Small intestine (tissue), 7 donors: ENCODE measurements around the gene SAE1. TPM values are rescaled to one million over a fixed set of nuclear protein-coding genes. Genes with fewer than 3 reads are reported as not detected.

ENCODE experiments used
- DNase-seq, 2 donors: peaks; one replicate each; pipeline versions ENCODE4 v3.0.0 to v3.0.0-alpha.2; 2013
- FAIRE-seq: peaks from 2 replicates; lab custom pipeline; 2012; peaks lifted over from hg19 to GRCh38; lab: Jason Lieb, UNC
- H3K27ac ChIP-seq, 3 donors: one replicate each; pipeline ENCODE4 v1.5.1; 2013; ENCODE audit warnings: low read length in 2 of 3, mild to moderate bottlenecking in 2 of 3, control low read depth in 1 of 3, inconsistent platforms in 1 of 3, low read depth in 1 of 3, moderate library complexity in 1 of 3
- H3K27me3 ChIP-seq, 3 donors: one replicate each; pipeline ENCODE4 v1.6.1; 2013; ENCODE audit warnings: low read length in 3 of 3, inconsistent platforms in 1 of 3; ENCODE audit not compliant: control insufficient read depth in 3 of 3, insufficient read depth in 3 of 3
- H3K36me3 ChIP-seq, 3 donors: one replicate each; pipeline ENCODE4 v1.6.1; 2013; ENCODE audit warnings: low read length in 3 of 3, inconsistent platforms in 1 of 3, low read depth in 1 of 3, mild to moderate bottlenecking in 1 of 3, moderate library complexity in 1 of 3; ENCODE audit not compliant: control insufficient read depth in 3 of 3, insufficient read depth in 2 of 3
- H3K4me1 ChIP-seq, 3 donors: one replicate each; pipeline ENCODE4 v1.6.1; 2013; ENCODE audit warnings: low read length in 2 of 3, inconsistent platforms in 1 of 3, low read depth in 1 of 3, mild to moderate bottlenecking in 1 of 3, moderate library complexity in 1 of 3; ENCODE audit not compliant: control insufficient read depth in 3 of 3, insufficient read depth in 2 of 3
- H3K4me3 ChIP-seq, 3 donors: one replicate each; pipeline ENCODE4 v1.5.1; 2013; ENCODE audit warnings: low read length in 3 of 3, control low read depth in 1 of 3, inconsistent platforms in 1 of 3, low read depth in 1 of 3, mild to moderate bottlenecking in 1 of 3, moderate library complexity in 1 of 3
- H3K9me3 ChIP-seq, 2 donors: one replicate each; pipeline ENCODE4 v1.6.1; 2013; ENCODE audit warnings: low read depth in 1 of 2, low read length in 1 of 2; ENCODE audit not compliant: control insufficient read depth in 2 of 2, insufficient read depth in 1 of 2
- WGBS, 3 donors: extraction: QIAGEN DNeasy Blood & Tissue Kit; methylation state at CpG; one replicate each; pipeline ENCODE4 v1.1.7; 2013; 5-methylcytosine and 5-hydroxymethylcytosine counted together
- polyA plus RNA-seq, 4 donors: library from polyadenylated mRNA; stranded (reverse) in 3 of 4; unstranded in 1 of 4; fragments of 200-250 nt in 3 of 4; fragments of 120-200 nt in 1 of 4; gene quantifications; one replicate each; pipeline versions ENCODE4 v1.2.1 to v1.2.3, GENCODE V29; 2013
- donor health status: healthy with polysubstance abuse.
- donor health status: control.
- donor health status: control.
- donor health status: Bipolar disorder and iron deficiency.
- donor health status: healthy.

SAE1 gene
- polyA plus RNA-seq, 4 donors: 28.6 to 77.5 (median 45.1) TPM

GRCh38 chr19:47107953-47108746 lies 22.5 kb upstream of the SAE1 start:
- H3K27me3 ChIP-seq: no peaks in the 10 kb centered on the region
- peak in 1 of 2 donors; percentile 23 for DNase-seq
- no peak for FAIRE-seq
- peaks cover 0 to 36% (median 0%) of the 10 kb centered on the region in 3 donors for H3K36me3 ChIP-seq
- peaks cover 13 to 43% (median 21%) of the 10 kb centered on the region in 3 donors for H3K4me1 ChIP-seq
- H3K4me3 ChIP-seq: no peak overlapping the region
- no peaks in the 10 kb centered on the region for H3K9me3 ChIP-seq
- 84 to 85% (median 85%) methylated on average over 9 of the region's 9 CpGs for WGBS, 3 donors
- peak overlapping the region; percentile 82 to 100 (median 92) for H3K27ac ChIP-seq

- Histone ChIP-seq H3K27me3 (no peaks in the 10 kb centered on the region), H3K4me3 (peak overlapping the region in 1 of 3 donors; percentile 84), H3K9me3 (no peaks in the 10 kb centered on the region), H3K36me3 (peaks cover 0 to 32% (median 0%) of the 10 kb centered on the region in 3 donors), H3K4me1 (peaks cover 13 to 48% (median 21%) of the 10 kb centered on the region in 3 donors), H3K27ac (peak overlapping the region; percentile 99 to 100 (median 99))
- 20 to 26% (median 23%) methylated on average over 2 of the region's 2 CpGs for WGBS, 3 donors
- no peak for FAIRE-seq
- no peak for DNase-seq
These were observed 21.5 kb upstream of the SAE1 start for GRCh38 chr19:47109177-47109540.

- FAIRE-seq (no peak), DNase-seq (peak; percentile 57 to 75)
- peak overlapping the region; percentile 74 to 98 (median 84) for H3K4me3 ChIP-seq
- peak overlapping the region; percentile 99 to 100 (median 99) for H3K27ac ChIP-seq
- no peaks in the 10 kb centered on the region for H3K9me3 ChIP-seq
- WGBS, 3 donors: 5 to 11% (median 10%) methylated on average over 15 of the region's 15 CpGs
- no peaks in the 10 kb centered on the region for H3K27me3 ChIP-seq
- H3K4me1 ChIP-seq: peaks cover 14 to 51% (median 21%) of the 10 kb centered on the region in 3 donors
- peaks cover 0 to 26% (median 0%) of the 10 kb centered on the region in 3 donors for H3K36me3 ChIP-seq
These were observed 20.9 kb upstream of the SAE1 start for GRCh38 chr19:47109541-47110375.

GRCh38 chr19:47110521-47111005 lies 20.1 kb upstream of the SAE1 start:
- Histone ChIP-seq H3K27me3 (no peaks in the 10 kb centered on the region), H3K4me3 (peak overlapping the region; percentile 74 to 98 (median 84)), H3K4me1 (peaks cover 14 to 51% (median 21%) of the 10 kb centered on the region in 3 donors), H3K36me3 (peaks cover 0 to 18% (median 0%) of the 10 kb centered on the region in 3 donors), H3K9me3 (no peaks in the 10 kb centered on the region), H3K27ac (peak overlapping the region; percentile 99 to 100 (median 99))
- DNase-seq: peak; percentile 60 to 62
- 1 to 3% (median 2%) methylated on average over 12 of the region's 12 CpGs for WGBS, 3 donors
- no peak for FAIRE-seq

- Histone ChIP-seq H3K4me1 (peaks cover 12 to 48% (median 21%) of the 10 kb centered on the region in 3 donors), H3K4me3 (peak overlapping the region; percentile 74 to 98 (median 84)), H3K36me3 (peaks cover 0 to 15% (median 0%) of the 10 kb centered on the region in 3 donors), H3K27me3 (no peaks in the 10 kb centered on the region), H3K9me3 (no peaks in the 10 kb centered on the region), H3K27ac (peak overlapping the region; percentile 99 to 100 (median 99))
- 0% methylated on average over 32 to 35 of the region's 35 CpGs for WGBS, 3 donors
- FAIRE-seq (no peak), DNase-seq (peak; percentile 52 to 74)
These were observed 19.5 kb upstream of the SAE1 start for GRCh38 chr19:47111006-47111621.

- H3K36me3 ChIP-seq: peaks cover 0 to 10% (median 0%) of the 10 kb centered on the region in 3 donors
- no peak for FAIRE-seq
- no peak for DNase-seq
These were observed 18.9 kb upstream of the SAE1 start for GRCh38 chr19:47111682-47112165.

GRCh38 chr19:47112166-47112996 lies 18.3 kb upstream of the SAE1 start:
- Histone ChIP-seq H3K27me3 (no peaks in the 10 kb centered on the region), H3K27ac (peak overlapping the region; percentile 99 to 100 (median 99)), H3K9me3 (no peaks in the 10 kb centered on the region), H3K4me1 (peaks cover 5 to 35% (median 13%) of the 10 kb centered on the region in 3 donors), H3K4me3 (peak overlapping the region; percentile 74 to 98 (median 84)), H3K36me3 (peaks cover 0 to 10% (median 0%) of the 10 kb centered on the region in 3 donors)
- FAIRE-seq (no peak), DNase-seq (peak; percentile 86 to 88)
- WGBS, 3 donors: 0 to 1% (median 0%) methylated on average over 38 to 84 of the region's 85 CpGs

More at GRCh38 chr19:47111682-47112165, 18.9 kb upstream of the SAE1 start:
- H3K27ac ChIP-seq: peak overlapping the region; percentile 99 to 100 (median 99)
- H3K4me1 ChIP-seq: peaks cover 6 to 42% (median 15%) of the 10 kb centered on the region in 3 donors
- no peaks in the 10 kb centered on the region for H3K9me3 ChIP-seq
- H3K4me3 ChIP-seq: peak overlapping the region; percentile 74 to 98 (median 84)
- 0 to 1% (median 1%) methylated on average over 10 to 24 of the region's 24 CpGs for WGBS, 3 donors
- no peaks in the 10 kb centered on the region for H3K27me3 ChIP-seq
